A673 (cell line): ENCODE data around the gene GP1BB.

ENCODE experiments used
- CTCF ChIP-seq: fragments of 300-800, 200-600 bp; sonication (generic); conservative IDR thresholded peaks from 2 replicates; pipeline ENCODE4 v1.5.1; 2017; ENCODE audit warnings: low read depth, mild to moderate bottlenecking, antibody characterized with exemption, low read length, moderate library complexity, mixed read lengths
- EZH2 ChIP-seq: fragments of 200-600 bp; sonication (generic); IDR thresholded peaks from 2 replicates; pipeline ENCODE4 v1.6.1; 2017; ENCODE audit warnings: borderline replicate concordance, low read depth, mild to moderate bottlenecking, mixed read lengths, antibody characterized with exemption, low read length; ENCODE audit not compliant: poor library complexity, severe bottlenecking

GRCh38 chr22:19757140-19757984, 34.0 kb downstream of the GP1BB start:
- TF ChIP-seq CTCF (no peak), EZH2 (no peak)
